ENCODE data around the gene TIFAB. TPM values are rescaled to one million over a fixed set of nuclear protein-coding genes. Genes with fewer than 3 reads are reported as not detected.

Gene TIFAB
- total RNA-seq, 1 experiment from 2014 or later, result not detected

DNA sequence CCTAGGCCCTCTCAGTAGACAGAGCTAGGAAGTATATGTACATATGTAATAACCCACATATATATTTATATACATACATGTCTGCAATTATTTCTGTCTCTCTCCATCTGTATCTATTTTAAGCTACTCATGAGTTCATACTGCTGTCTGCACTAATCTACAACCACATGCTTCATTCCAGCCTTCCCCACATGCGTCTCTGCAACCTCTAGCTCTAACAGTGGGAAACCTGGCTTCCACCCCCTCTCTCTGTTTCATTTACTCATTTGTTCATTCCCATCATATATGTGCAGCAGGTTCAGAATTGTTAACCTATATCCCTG is 28.3 kb downstream of the TIFAB start:
- no peaks in the 10 kb centered on the region for H3K4me1 ChIP-seq (ENCODE audit: insufficient read depth, low read length)
- H3K9ac ChIP-seq (ENCODE audit: low read length), result no peak overlapping the region
- H3K79me2 ChIP-seq (ENCODE audit: low read length), result no peaks in the 10 kb centered on the region
- ChIA-PET POLR2A (ENCODE audit: unreplicated experiment) (no interaction called here), CTCF (no interaction called here)
- intact Hi-C loops (cut with micrococcal nuclease), result no loop called here
- no peak overlapping the region for H3K4me3 ChIP-seq (ENCODE audit: low read length)
- H3K4me2 ChIP-seq (ENCODE audit: low read length), result no peak overlapping the region
- H4K20me1 ChIP-seq (ENCODE audit: low read length), result no peaks in the 10 kb centered on the region
- H2AFZ ChIP-seq (ENCODE audit: low read length), result no peak overlapping the region
- H3K9me3 ChIP-seq (ENCODE audit: low read length), result no peaks in the 10 kb centered on the region
- peaks cover 5% of the 10 kb centered on the region for H3K27me3 ChIP-seq (ENCODE audit: low read length)
- H3F3A ChIP-seq (ENCODE audit: low read length, unreplicated experiment), result no peaks in the 10 kb centered on the region
- ATAC-seq (no peak), DNase-seq (no peak)
- H3K27ac ChIP-seq (ENCODE audit: low read length), result no peak overlapping the region
- H3K36me3 ChIP-seq (ENCODE audit: low read depth, low read length), result no peaks in the 10 kb centered on the region
- TF ChIP-seq, protein P1, sequence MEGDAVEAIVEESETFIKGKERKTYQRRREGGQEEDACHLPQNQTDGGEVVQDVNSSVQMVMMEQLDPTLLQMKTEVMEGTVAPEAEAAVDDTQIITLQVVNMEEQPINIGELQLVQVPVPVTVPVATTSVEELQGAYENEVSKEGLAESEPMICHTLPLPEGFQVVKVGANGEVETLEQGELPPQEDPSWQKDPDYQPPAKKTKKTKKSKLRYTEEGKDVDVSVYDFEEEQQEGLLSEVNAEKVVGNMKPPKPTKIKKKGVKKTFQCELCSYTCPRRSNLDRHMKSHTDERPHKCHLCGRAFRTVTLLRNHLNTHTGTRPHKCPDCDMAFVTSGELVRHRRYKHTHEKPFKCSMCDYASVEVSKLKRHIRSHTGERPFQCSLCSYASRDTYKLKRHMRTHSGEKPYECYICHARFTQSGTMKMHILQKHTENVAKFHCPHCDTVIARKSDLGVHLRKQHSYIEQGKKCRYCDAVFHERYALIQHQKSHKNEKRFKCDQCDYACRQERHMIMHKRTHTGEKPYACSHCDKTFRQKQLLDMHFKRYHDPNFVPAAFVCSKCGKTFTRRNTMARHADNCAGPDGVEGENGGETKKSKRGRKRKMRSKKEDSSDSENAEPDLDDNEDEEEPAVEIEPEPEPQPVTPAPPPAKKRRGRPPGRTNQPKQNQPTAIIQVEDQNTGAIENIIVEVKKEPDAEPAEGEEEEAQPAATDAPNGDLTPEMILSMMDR (conservative IDR thresholded peaks at IDR 0.05; ENCODE audit: low read depth, low read length), result no peak
- TF ChIP-seq EZH2phosphoT487 (IDR thresholded peaks at IDR 0.05; ENCODE audit: borderline replicate concordance, low read length) (no peak), EZH2 (IDR thresholded peaks at IDR 0.05; ENCODE audit: low read length, unreplicated experiment) (no peak)
- no TSS peak for BruUV-seq (replicated peaks)
- no peaks in the 10 kb centered on the region for H3K9me2 ChIP-seq (replicated peaks; ENCODE audit: low read length)

DNA sequence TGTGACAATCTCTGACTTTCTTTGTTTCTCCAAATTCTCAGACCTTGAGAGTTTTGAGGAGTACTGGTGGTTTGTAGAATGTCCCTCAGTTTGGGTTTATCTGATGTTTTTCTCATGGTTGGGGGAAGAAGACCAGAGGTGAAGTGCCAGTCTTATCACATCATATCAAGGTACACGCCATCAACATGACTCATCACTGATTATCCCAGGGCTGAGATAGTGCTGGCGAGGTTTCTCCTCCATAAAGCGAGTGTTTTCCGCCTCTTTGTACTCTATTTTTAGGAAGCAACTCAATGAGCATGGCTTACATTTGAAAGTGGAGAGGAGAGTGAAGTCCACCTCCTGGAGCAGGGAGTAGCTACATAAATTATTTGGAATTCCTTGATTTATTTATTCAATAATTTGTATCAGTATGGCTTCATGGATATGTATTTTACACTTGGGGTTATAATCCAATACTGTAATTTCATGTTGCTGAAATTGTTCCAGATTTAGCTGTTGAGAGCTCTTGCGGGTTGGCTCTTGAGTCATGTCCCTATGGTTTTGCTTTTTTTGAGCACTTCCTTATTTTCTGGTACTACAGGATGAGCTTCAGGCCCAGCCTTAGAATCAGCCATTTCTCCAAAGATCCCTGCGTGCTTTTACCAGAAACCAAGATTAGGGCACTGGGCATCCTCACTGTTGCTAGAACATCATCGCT is 28.9 kb downstream of the TIFAB start:
- Histone ChIP-seq H3K36me3 (ENCODE audit: low read depth, low read length) (no peaks in the 10 kb centered on the region), H3F3A (ENCODE audit: low read length, unreplicated experiment) (no peaks in the 10 kb centered on the region), H4K20me1 (ENCODE audit: low read length) (no peaks in the 10 kb centered on the region), H3K4me2 (ENCODE audit: low read length) (no peak overlapping the region), H3K9ac (ENCODE audit: low read length) (no peak overlapping the region), H3K27me3 (ENCODE audit: low read length) (peaks cover 8% of the 10 kb centered on the region), H3K79me2 (ENCODE audit: low read length) (no peaks in the 10 kb centered on the region), H2AFZ (ENCODE audit: low read length) (no peak overlapping the region), H3K4me1 (ENCODE audit: insufficient read depth, low read length) (no peaks in the 10 kb centered on the region), H3K27ac (ENCODE audit: low read length) (no peak overlapping the region), H3K4me3 (ENCODE audit: low read length) (no peak overlapping the region), H3K9me2 (replicated peaks; ENCODE audit: low read length) (no peaks in the 10 kb centered on the region), H3K9me3 (ENCODE audit: low read length) (no peaks in the 10 kb centered on the region)
- no TSS peak for BruUV-seq (replicated peaks)
- ATAC-seq (no peak), DNase-seq (no peak)
- POLR2A ChIA-PET (ENCODE audit: unreplicated experiment), result no interaction called here
- TF ChIP-seq, protein P1 (conservative IDR thresholded peaks at IDR 0.05; ENCODE audit: low read depth, low read length), result no peak
- no peak for TF ChIP-seq EZH2 (IDR thresholded peaks at IDR 0.05; ENCODE audit: low read length, unreplicated experiment)
- TF ChIP-seq EZH2phosphoT487 (IDR thresholded peaks at IDR 0.05; ENCODE audit: borderline replicate concordance, low read length), result no peak
- intact Hi-C loops (cut with micrococcal nuclease), result no loop called here
- CTCF ChIA-PET, result no interaction called here

DNA sequence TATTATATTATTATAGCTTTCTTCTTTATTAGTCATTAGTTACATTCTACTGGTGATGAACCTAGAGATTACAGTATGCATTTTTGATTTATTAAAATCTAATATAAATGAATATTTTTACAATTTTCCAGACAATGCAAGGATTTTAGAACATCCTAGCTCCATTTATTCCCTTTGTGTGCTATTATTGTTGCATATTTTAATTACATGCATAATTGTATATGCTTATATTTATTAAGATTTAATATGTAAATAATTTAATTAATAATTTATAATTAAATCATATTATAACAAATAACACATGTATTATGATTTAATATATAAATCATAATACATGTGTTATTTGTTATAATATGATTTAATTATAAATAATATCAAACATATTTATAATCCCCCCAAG is 29.7 kb downstream of the TIFAB start:
- CTCF ChIA-PET, result no interaction called here
- Histone ChIP-seq H3K27ac (ENCODE audit: low read length) (no peak overlapping the region), H3K9me3 (ENCODE audit: low read length) (no peaks in the 10 kb centered on the region), H4K20me1 (ENCODE audit: low read length) (no peaks in the 10 kb centered on the region), H3K27me3 (ENCODE audit: low read length) (peaks cover 10% of the 10 kb centered on the region), H3K36me3 (ENCODE audit: low read depth, low read length) (no peaks in the 10 kb centered on the region), H3K4me2 (ENCODE audit: low read length) (no peak overlapping the region), H3K4me3 (ENCODE audit: low read length) (no peak overlapping the region), H3F3A (ENCODE audit: low read length, unreplicated experiment) (no peaks in the 10 kb centered on the region), H3K79me2 (ENCODE audit: low read length) (no peaks in the 10 kb centered on the region), H3K4me1 (ENCODE audit: insufficient read depth, low read length) (no peaks in the 10 kb centered on the region), H3K9ac (ENCODE audit: low read length) (no peak overlapping the region), H3K9me2 (replicated peaks; ENCODE audit: low read length) (no peaks in the 10 kb centered on the region), H2AFZ (ENCODE audit: low read length) (no peak overlapping the region)
- no peak for TF ChIP-seq EZH2 (IDR thresholded peaks at IDR 0.05; ENCODE audit: low read length, unreplicated experiment)
- TF ChIP-seq, protein P1 (conservative IDR thresholded peaks at IDR 0.05; ENCODE audit: low read depth, low read length), result no peak
- no peak for TF ChIP-seq EZH2phosphoT487 (IDR thresholded peaks at IDR 0.05; ENCODE audit: borderline replicate concordance, low read length)
- ATAC-seq (no peak), DNase-seq (no peak)
- intact Hi-C loops (cut with micrococcal nuclease), result no loop called here
- BruUV-seq (replicated peaks), result no TSS peak
- POLR2A ChIA-PET (ENCODE audit: unreplicated experiment), result no interaction called here
